ENCODE data around the gene PRDM11.

- TF ChIP-seq CTCF (IDR thresholded peaks at IDR 0.05), result no peak
- TF ChIP-seq POLR2A (IDR thresholded peaks at IDR 0.05), result no peak
- TF ChIP-seq EP300 (IDR thresholded peaks at IDR 0.05), result no peak
These were observed 126.3 kb downstream of the PRDM11 start for GRCh38 chr11:45272701-45273100.
